ENCODE data around the gene RHBG. TPM values are rescaled to one million over a fixed set of nuclear protein-coding genes. Genes with fewer than 3 reads are reported as not detected.

Gene RHBG
- total RNA-seq, 1 donor from 2014 or later: under 0.01 TPM

DNA sequence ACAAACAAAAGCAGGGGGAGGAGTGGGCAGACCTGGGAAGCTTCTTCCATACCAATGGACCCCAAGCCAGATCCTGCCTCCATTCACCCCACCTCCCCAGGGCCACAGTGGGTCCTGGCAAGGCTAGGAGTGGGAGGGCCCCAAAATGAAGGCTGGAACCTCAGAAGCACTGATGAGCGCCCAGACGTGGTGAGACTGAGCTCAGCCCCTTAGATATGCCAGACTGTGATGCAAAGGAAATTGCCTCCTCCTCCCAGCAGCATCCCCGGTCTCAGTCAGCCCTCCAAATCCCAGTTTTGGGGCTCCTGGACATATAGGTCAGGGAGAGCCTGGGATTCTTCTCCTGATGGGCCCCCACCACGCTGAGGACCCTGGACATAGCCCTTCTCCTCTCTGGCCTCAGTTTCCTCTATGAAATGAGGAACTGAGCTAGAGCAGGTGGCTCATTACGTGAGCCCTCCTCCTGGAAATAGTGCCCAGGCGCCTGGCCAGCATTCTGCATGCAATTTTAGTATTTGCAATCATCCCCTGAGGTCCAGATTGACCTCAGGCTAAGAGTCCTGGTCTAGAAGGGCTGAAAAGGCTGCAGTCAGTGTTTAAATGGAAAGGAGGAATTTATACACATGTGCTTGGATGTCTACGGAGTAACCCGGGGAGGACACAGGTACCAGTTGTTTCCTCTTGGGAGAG is 33.5 kb downstream of the RHBG start:
- Histone ChIP-seq H3K4me3 (ENCODE audit: low read depth, low read length) (no peak overlapping the region), H3K27me3 (ENCODE audit: control insufficient read depth, insufficient read depth, low read length) (peaks cover 17% of the 10 kb centered on the region), H3K36me3 (ENCODE audit: control insufficient read depth, insufficient read depth, low read length) (no peaks in the 10 kb centered on the region)
- no peak for DNase-seq (ENCODE audit: low read depth)
- TF ChIP-seq, protein P1, sequence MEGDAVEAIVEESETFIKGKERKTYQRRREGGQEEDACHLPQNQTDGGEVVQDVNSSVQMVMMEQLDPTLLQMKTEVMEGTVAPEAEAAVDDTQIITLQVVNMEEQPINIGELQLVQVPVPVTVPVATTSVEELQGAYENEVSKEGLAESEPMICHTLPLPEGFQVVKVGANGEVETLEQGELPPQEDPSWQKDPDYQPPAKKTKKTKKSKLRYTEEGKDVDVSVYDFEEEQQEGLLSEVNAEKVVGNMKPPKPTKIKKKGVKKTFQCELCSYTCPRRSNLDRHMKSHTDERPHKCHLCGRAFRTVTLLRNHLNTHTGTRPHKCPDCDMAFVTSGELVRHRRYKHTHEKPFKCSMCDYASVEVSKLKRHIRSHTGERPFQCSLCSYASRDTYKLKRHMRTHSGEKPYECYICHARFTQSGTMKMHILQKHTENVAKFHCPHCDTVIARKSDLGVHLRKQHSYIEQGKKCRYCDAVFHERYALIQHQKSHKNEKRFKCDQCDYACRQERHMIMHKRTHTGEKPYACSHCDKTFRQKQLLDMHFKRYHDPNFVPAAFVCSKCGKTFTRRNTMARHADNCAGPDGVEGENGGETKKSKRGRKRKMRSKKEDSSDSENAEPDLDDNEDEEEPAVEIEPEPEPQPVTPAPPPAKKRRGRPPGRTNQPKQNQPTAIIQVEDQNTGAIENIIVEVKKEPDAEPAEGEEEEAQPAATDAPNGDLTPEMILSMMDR (IDR thresholded peaks at IDR 0.05; ENCODE audit: insufficient read depth, low read length, severe bottlenecking): no peak
- FAIRE-seq: no peak

DNA sequence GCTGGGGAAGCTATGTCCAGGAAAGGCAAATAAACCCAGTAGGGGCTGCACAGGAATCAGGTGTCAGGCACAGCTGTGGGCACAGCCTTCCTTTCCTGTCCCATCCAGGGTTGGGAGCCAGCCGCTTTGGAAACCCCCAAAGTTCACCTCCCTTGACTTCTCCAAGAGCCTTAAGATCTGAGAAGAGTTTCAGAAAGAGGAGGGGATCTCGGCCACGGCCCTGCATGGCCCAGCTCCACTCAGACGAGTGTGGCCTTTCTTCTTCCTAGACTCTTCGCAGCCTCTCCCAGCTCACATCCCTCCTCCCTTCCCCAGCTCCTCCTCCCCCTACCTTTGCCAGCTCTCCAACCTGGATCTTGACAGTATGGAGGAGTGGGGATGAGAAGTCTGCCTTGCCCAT is 36.7 kb downstream of the RHBG start:
- TF ChIP-seq, protein P1 (IDR thresholded peaks at IDR 0.05; ENCODE audit: insufficient read depth, low read length, severe bottlenecking): no peak
- Histone ChIP-seq H3K4me3 (ENCODE audit: low read depth, low read length) (no peak overlapping the region), H3K27me3 (ENCODE audit: control insufficient read depth, insufficient read depth, low read length) (peaks cover 19% of the 10 kb centered on the region), H3K36me3 (ENCODE audit: control insufficient read depth, insufficient read depth, low read length) (no peaks in the 10 kb centered on the region)
- FAIRE-seq: no peak
- no peak for DNase-seq (ENCODE audit: low read depth)

DNA sequence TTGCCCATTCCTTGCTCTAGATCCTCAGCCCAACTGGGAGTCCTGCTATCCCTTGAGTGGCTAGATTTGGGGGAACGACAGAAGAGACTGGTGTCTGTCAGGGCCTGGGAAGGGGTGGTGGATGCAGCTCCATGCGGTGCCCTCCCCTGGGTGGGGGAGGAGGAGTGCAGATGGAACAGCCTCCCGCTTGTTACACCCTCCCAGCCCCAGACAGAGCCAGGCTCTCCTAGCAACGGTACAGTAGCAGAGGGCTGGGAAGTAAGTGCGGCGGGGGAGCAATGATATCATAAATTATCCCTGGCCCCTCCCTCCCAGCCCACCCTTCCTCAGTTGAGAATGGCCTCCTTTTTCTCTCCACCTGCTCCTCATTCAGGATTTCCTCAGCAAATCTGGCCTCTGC is 37.2 kb downstream of the RHBG start:
- H3K27me3 ChIP-seq (ENCODE audit: control insufficient read depth, insufficient read depth, low read length): peaks cover 19% of the 10 kb centered on the region
- DNase-seq (ENCODE audit: low read depth) (no peak), FAIRE-seq (no peak)
- no peaks in the 10 kb centered on the region for H3K36me3 ChIP-seq (ENCODE audit: control insufficient read depth, insufficient read depth, low read length)
- TF ChIP-seq, protein P1 (IDR thresholded peaks at IDR 0.05; ENCODE audit: insufficient read depth, low read length, severe bottlenecking): no peak
- no peak overlapping the region for H3K4me3 ChIP-seq (ENCODE audit: low read depth, low read length)

DNA sequence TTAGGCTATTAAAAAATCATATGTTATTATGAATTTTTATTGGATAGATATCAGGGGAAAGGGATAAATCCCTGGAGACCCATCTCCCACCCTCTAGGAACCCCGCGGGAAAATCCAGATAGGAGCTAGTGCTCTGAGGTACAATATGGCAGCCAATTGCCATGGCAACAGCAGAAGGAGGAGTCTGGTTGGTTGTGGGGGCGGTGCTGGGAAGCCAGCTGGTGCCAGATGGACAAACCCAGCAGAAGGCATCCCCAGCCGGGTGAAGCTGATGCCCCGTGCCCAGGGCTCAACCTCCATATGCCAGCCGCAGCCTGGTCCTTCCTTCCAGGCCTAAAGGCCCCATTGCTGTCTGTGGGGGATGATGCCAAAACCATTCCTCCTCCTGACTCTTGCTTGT is 38.3 kb downstream of the RHBG start:
- Histone ChIP-seq H3K27me3 (ENCODE audit: control insufficient read depth, insufficient read depth, low read length) (peaks cover 19% of the 10 kb centered on the region), H3K36me3 (ENCODE audit: control insufficient read depth, insufficient read depth, low read length) (no peaks in the 10 kb centered on the region), H3K4me3 (ENCODE audit: low read depth, low read length) (no peak overlapping the region)
- DNase-seq (ENCODE audit: low read depth) (no peak), FAIRE-seq (no peak)
- TF ChIP-seq, protein P1 (IDR thresholded peaks at IDR 0.05; ENCODE audit: insufficient read depth, low read length, severe bottlenecking): no peak

DNA sequence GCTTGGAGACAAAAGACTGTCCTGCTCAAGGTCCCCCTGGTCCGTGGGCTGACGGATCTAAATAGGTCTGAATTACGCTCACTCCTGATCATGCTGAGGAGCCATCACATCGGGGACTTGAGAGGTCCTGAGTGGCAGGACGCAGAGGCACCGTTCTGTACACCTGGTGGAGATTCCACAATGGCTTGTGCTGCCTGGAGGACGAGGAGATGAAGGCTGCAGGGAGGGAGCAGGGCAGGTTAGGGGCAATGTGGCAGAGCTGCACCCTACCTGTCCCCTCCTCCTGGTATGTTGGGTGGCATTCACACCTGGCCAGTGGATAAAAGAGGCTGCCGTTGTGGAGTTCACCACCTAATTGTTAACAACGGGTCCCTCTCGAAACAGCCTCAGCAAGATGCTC is 38.7 kb downstream of the RHBG start:
- Histone ChIP-seq H3K36me3 (ENCODE audit: control insufficient read depth, insufficient read depth, low read length) (no peaks in the 10 kb centered on the region), H3K4me3 (ENCODE audit: low read depth, low read length) (no peak overlapping the region), H3K27me3 (ENCODE audit: control insufficient read depth, insufficient read depth, low read length) (peaks cover 19% of the 10 kb centered on the region)
- TF ChIP-seq, protein P1 (IDR thresholded peaks at IDR 0.05; ENCODE audit: insufficient read depth, low read length, severe bottlenecking): no peak
- DNase-seq (ENCODE audit: low read depth) (no peak), FAIRE-seq (no peak)

DNA sequence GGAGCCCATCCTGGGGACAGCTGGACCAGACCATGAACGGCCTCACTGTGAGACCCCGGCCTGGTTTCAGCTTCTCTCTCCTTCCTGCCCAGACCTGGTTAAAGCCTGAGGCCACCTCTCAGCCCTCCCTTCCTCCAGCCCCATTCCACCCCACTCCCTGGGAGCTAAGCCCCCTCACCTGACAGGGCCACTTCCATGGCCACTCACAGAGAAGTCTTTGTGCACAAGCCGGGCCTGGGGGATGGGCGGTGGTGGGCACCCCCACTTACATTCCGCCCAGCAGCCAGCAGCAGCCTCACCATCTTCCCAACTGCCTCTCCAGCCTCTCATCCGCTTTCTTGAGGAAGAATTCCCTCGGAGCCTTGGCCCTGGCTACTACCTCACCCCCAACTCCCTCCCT is 40.4 kb downstream of the RHBG start:
- Histone ChIP-seq H3K36me3 (ENCODE audit: control insufficient read depth, insufficient read depth, low read length) (no peaks in the 10 kb centered on the region), H3K27me3 (ENCODE audit: control insufficient read depth, insufficient read depth, low read length) (peaks cover 17% of the 10 kb centered on the region), H3K4me3 (ENCODE audit: low read depth, low read length) (no peak overlapping the region)
- DNase-seq (ENCODE audit: low read depth) (no peak), FAIRE-seq (no peak)
- TF ChIP-seq, protein P1 (IDR thresholded peaks at IDR 0.05; ENCODE audit: insufficient read depth, low read length, severe bottlenecking): no peak

All from bronchial epithelial cell (primary cell).